ENCODE results near the gene MICAL3.

The MICAL3 gene

DNA sequence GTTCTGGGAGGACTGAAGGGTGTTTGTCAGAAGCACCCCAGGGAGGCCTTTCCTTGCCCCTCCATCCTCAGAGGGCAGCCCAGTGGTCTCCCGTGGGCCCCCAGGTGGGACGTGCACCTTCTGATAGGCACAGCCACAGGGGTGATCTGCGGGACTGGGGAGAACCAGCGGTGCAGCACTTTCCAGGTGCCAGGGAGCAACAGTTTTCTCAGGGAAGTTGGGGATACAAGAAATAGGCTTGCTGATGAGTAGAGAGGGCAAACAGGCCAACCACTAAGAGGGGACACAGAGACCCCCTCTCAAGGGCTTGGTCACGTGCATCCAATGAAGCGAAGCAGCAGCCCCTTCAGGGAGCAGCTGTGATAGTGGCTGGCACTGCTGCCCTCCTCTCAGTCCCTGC lies 143.0 kb downstream of the MICAL3 start:
- TF ChIP-seq, protein P1, sequence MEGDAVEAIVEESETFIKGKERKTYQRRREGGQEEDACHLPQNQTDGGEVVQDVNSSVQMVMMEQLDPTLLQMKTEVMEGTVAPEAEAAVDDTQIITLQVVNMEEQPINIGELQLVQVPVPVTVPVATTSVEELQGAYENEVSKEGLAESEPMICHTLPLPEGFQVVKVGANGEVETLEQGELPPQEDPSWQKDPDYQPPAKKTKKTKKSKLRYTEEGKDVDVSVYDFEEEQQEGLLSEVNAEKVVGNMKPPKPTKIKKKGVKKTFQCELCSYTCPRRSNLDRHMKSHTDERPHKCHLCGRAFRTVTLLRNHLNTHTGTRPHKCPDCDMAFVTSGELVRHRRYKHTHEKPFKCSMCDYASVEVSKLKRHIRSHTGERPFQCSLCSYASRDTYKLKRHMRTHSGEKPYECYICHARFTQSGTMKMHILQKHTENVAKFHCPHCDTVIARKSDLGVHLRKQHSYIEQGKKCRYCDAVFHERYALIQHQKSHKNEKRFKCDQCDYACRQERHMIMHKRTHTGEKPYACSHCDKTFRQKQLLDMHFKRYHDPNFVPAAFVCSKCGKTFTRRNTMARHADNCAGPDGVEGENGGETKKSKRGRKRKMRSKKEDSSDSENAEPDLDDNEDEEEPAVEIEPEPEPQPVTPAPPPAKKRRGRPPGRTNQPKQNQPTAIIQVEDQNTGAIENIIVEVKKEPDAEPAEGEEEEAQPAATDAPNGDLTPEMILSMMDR (IDR thresholded peaks at IDR 0.05; ENCODE audit: low read length): no peak
- no peak for TF ChIP-seq EZH2 (IDR thresholded peaks at IDR 0.05; ENCODE audit: borderline replicate concordance, low read length)
- Histone ChIP-seq H3K4me2 (ENCODE audit: low read length) (no peak overlapping the region), H3K36me3 (ENCODE audit: insufficient read depth, low read length) (peaks cover 12% of the 10 kb centered on the region; the same call in 1 of the 2 replicates)

DNA sequence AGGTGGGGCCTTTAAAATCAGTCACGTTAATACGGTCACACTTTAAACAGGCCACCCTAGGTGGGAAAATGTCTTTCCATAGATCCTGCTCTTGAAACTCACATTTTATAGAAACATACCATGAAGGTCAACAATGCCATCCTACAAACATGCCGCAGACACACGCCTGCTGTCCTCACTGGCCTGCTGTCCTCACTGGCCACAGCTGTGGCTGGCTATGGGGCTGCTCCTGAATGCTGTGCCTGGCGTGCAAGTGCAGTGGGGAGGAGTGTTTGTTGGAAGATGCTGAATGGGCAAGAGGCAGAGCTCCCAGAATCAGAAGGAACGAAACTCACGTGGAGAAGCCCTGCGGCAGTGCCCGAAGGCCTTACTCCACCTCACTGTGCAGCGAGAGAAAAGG lies 143.9 kb downstream of the MICAL3 start:
- Histone ChIP-seq H3K9ac (ENCODE audit: low read length) (no peak overlapping the region), H3K9me2 (ENCODE audit: low read depth, low read length) (no peaks in the 10 kb centered on the region), H3K79me2 (ENCODE audit: insufficient read depth, low read length) (no peaks in the 10 kb centered on the region), H3K4me2 (ENCODE audit: low read length) (no peak overlapping the region), H3K36me3 (ENCODE audit: insufficient read depth, low read length) (peaks cover 6% of the 10 kb centered on the region; the same call in 1 of the 2 replicates), H2AFZ (ENCODE audit: low read length) (no peak overlapping the region), H3K9me3 (ENCODE audit: low read length) (no peaks in the 10 kb centered on the region), H3K27ac (ENCODE audit: low read depth, low read length, poor library complexity, severe bottlenecking) (no peak overlapping the region), H3F3A (ENCODE audit: insufficient read depth, low read length) (no peaks in the 10 kb centered on the region), H3K27me3 (ENCODE audit: insufficient read depth, low read length) (no peaks in the 10 kb centered on the region), H3K4me1 (ENCODE audit: insufficient read depth, low read length, severe bottlenecking) (no peaks in the 10 kb centered on the region), H3K4me3 (ENCODE audit: low read depth, low read length, poor library complexity, severe bottlenecking) (no peak overlapping the region), H4K20me1 (ENCODE audit: insufficient read depth, low read length) (no peaks in the 10 kb centered on the region)
- TF ChIP-seq, protein P1 (IDR thresholded peaks at IDR 0.05; ENCODE audit: low read length): no peak
- no peak for TF ChIP-seq EZH2 (IDR thresholded peaks at IDR 0.05; ENCODE audit: borderline replicate concordance, low read length)

More for the DNA sequence above, 143.0 kb downstream of the MICAL3 start:
- no peaks in the 10 kb centered on the region for H3K9me2 ChIP-seq (ENCODE audit: low read depth, low read length)
- H3K9ac ChIP-seq (ENCODE audit: low read length): no peak overlapping the region
- H3K27me3 ChIP-seq (ENCODE audit: insufficient read depth, low read length): no peaks in the 10 kb centered on the region
- H2AFZ ChIP-seq (ENCODE audit: low read length): no peak overlapping the region
- no peaks in the 10 kb centered on the region for H4K20me1 ChIP-seq (ENCODE audit: insufficient read depth, low read length)
- no peaks in the 10 kb centered on the region for H3K4me1 ChIP-seq (ENCODE audit: insufficient read depth, low read length, severe bottlenecking)
- no peak overlapping the region for H3K27ac ChIP-seq (ENCODE audit: low read depth, low read length, poor library complexity, severe bottlenecking)
- no peaks in the 10 kb centered on the region for H3F3A ChIP-seq (ENCODE audit: insufficient read depth, low read length)
- H3K9me3 ChIP-seq (ENCODE audit: low read length): no peaks in the 10 kb centered on the region
- no peak overlapping the region for H3K4me3 ChIP-seq (ENCODE audit: low read depth, low read length, poor library complexity, severe bottlenecking)
- H3K79me2 ChIP-seq (ENCODE audit: insufficient read depth, low read length): no peaks in the 10 kb centered on the region

DNA sequence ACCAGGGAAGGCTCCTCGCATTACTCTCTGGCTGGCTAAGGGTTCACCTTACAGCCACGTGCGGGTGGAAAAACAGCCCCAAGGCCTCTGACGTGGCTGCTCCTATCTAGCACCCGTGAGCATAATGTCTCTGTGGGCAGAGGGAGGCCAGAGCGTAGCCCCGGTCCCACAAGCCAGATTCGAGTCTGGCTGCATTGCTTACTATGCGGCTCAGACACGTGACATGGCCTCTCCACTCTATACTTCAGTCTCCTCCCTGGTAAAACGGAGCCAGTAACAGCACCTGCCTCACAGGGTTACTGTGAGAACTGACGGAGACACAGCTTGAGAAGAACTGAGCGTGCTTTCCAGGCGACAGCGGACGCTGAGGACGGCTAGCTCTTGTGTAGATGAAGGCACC lies 144.3 kb downstream of the MICAL3 start:
- Histone ChIP-seq H3K9ac (ENCODE audit: low read length) (no peak overlapping the region), H3K27me3 (ENCODE audit: insufficient read depth, low read length) (no peaks in the 10 kb centered on the region), H3K27ac (ENCODE audit: low read depth, low read length, poor library complexity, severe bottlenecking) (no peak overlapping the region), H4K20me1 (ENCODE audit: insufficient read depth, low read length) (no peaks in the 10 kb centered on the region), H3K9me2 (ENCODE audit: low read depth, low read length) (no peaks in the 10 kb centered on the region), H3K4me3 (ENCODE audit: low read depth, low read length, poor library complexity, severe bottlenecking) (no peak overlapping the region), H3K9me3 (ENCODE audit: low read length) (no peaks in the 10 kb centered on the region), H2AFZ (ENCODE audit: low read length) (no peak overlapping the region), H3K4me1 (ENCODE audit: insufficient read depth, low read length, severe bottlenecking) (no peaks in the 10 kb centered on the region), H3K4me2 (ENCODE audit: low read length) (no peak overlapping the region), H3K79me2 (ENCODE audit: insufficient read depth, low read length) (no peaks in the 10 kb centered on the region), H3K36me3 (ENCODE audit: insufficient read depth, low read length) (peaks cover 1% of the 10 kb centered on the region; the same call in 1 of the 2 replicates), H3F3A (ENCODE audit: insufficient read depth, low read length) (no peaks in the 10 kb centered on the region)
- TF ChIP-seq, protein P1 (IDR thresholded peaks at IDR 0.05; ENCODE audit: low read length): no peak
- no peak for TF ChIP-seq EZH2 (IDR thresholded peaks at IDR 0.05; ENCODE audit: borderline replicate concordance, low read length)
